B cell (primary cell): ENCODE measurements around the gene POC5. TPM values are rescaled to one million over a fixed set of nuclear protein-coding genes. Genes with fewer than 3 reads are reported as not detected.

Experiments
- ATAC-seq: fragments of 200-7000 bp; cut with Tn5 transposase; one replicate; pipeline ENCODE4 v1.10.0; 2021; ENCODE audit warnings: low read depth, mild to moderate bottlenecking, moderate number of reproducible peaks, moderate library complexity
- CTCF ChIA-PET: fragments of 350-600 bp; sonication (Branson Sonifier 250); formaldehyde crosslinking; loops from one replicate; lab custom pipeline; 2021; ENCODE audit warnings: antibody characterized with exemption, inconsistent platforms; lab: Charles Lee
- POLR2A ChIA-PET: fragments of 350-600 bp; sonication (Branson Sonifier 250); formaldehyde crosslinking; loops from one replicate; lab custom pipeline; 2021; ENCODE audit warnings: antibody characterized with exemption; lab: Charles Lee
- DNase-seq: peaks from one replicate; pipeline ENCODE4 v3.0.0; 2013
- H2AFZ ChIP-seq: 2 replicates; pipeline ENCODE4 v1.6.1; 2012; ENCODE audit warnings: mild to moderate bottlenecking, low read depth, low read length; ENCODE audit not compliant: insufficient read depth, poor library complexity, severe bottlenecking
- H3K27ac ChIP-seq, 2 donors: 1 replicate in 1 of 2; 2 replicates in 1 of 2; pipeline ENCODE4 v1.5.1; 2012 to 2013; ENCODE audit warnings: low read length in 2 of 2, mild to moderate bottlenecking in 2 of 2, moderate library complexity in 1 of 2
- H3K27me3 ChIP-seq, 4 experiments: fragments of 200-600 bp in 1 of 4; sonication (generic) in 1 of 4; replicated peaks in 1 of 4; 1 replicate in 2 of 4; 2 replicates in 2 of 4; pipeline versions ENCODE4 v1.6.1 to v1.7.0; 2013 to 2016; ENCODE audit warnings: low read length in 3 of 4, mild to moderate bottlenecking in 2 of 4, mixed read lengths in 1 of 4, moderate library complexity in 1 of 4; ENCODE audit not compliant: insufficient read depth in 4 of 4, control insufficient read depth in 3 of 4; ENCODE audit errors: control extremely low read depth in 1 of 4
- H3K36me3 ChIP-seq, 2 experiments: replicated peaks in 1 of 2; 1 replicate in 1 of 2; 2 replicates in 1 of 2; pipeline versions ENCODE4 v1.6.1 to v1.7.1; 2013; ENCODE audit warnings: low read length in 1 of 2; ENCODE audit not compliant: insufficient read depth in 2 of 2, control insufficient read depth in 1 of 2; ENCODE audit errors: control extremely low read depth in 1 of 2, extremely low read depth in 1 of 2
- H3K4me1 ChIP-seq, 2 donors: fragments of 200-600 bp in 1 of 2; sonication (generic) in 1 of 2; 1 replicate in 1 of 2; 2 replicates in 1 of 2; pipeline versions ENCODE4 v1.5.1 to v1.6.1; 2013 to 2017; ENCODE audit warnings: low read length in 2 of 2; ENCODE audit not compliant: control insufficient read depth in 2 of 2, insufficient read depth in 2 of 2
- H3K4me2 ChIP-seq: replicated peaks from 2 replicates; pipeline ENCODE3; 2012; ENCODE audit warnings: mild to moderate bottlenecking, low read depth, low read length; ENCODE audit not compliant: poor library complexity, severe bottlenecking
- H3K4me3 ChIP-seq, 5 experiments: fragments of 200-600 bp in 1 of 5; sonication (generic) in 1 of 5; 1 replicate in 3 of 5; 2 replicates in 2 of 5; pipeline versions ENCODE4 v1.5.1 to v1.7.0; 2011 to 2016; ENCODE audit warnings: low read length in 4 of 5, mild to moderate bottlenecking in 4 of 5, low read depth in 2 of 5, control low read depth in 1 of 5, moderate library complexity in 1 of 5; ENCODE audit not compliant: insufficient read depth in 1 of 5; ENCODE audit errors: control extremely low read depth in 1 of 5, extremely low read depth in 1 of 5
- H3K79me2 ChIP-seq: fragments of 200-600 bp; sonication (generic); one replicate; pipeline ENCODE4 v1.6.0; 2016; ENCODE audit warnings: low read length; ENCODE audit not compliant: control insufficient read depth, insufficient read depth
- H3K9ac ChIP-seq: fragments of 200-600 bp; sonication (generic); 2 replicates; pipeline ENCODE4 v1.6.1; 2017; ENCODE audit warnings: mild to moderate bottlenecking, low read length, moderate library complexity
- H3K9me3 ChIP-seq, 3 donors: one replicate each; pipeline versions ENCODE4 v1.6.1 to v1.7.1; 2013; ENCODE audit warnings: low read length in 2 of 3; ENCODE audit not compliant: control insufficient read depth in 2 of 3, insufficient read depth in 1 of 3; ENCODE audit errors: control extremely low read depth in 1 of 3
- H4K20me1 ChIP-seq: 2 replicates; pipeline ENCODE4 v1.6.0; 2012; ENCODE audit warnings: mild to moderate bottlenecking, low read length; ENCODE audit not compliant: insufficient read depth, control insufficient read depth, poor library complexity, severe bottlenecking
- H3K27ac Mint-ChIP-seq: one replicate; pipeline ENCODE4 v1.8.0; 2021; ENCODE audit warnings: mixed read lengths
- H3K27me3 Mint-ChIP-seq: one replicate; pipeline ENCODE4 v1.8.0; 2021; ENCODE audit warnings: mixed read lengths
- H3K4me1 Mint-ChIP-seq: one replicate; pipeline ENCODE4 v1.8.0; 2021; ENCODE audit warnings: mixed read lengths
- H3K4me3 Mint-ChIP-seq: one replicate; pipeline ENCODE4 v1.8.0; 2021; ENCODE audit warnings: mixed read lengths
- H3K9me3 Mint-ChIP-seq: one replicate; pipeline ENCODE4 v1.8.0; 2022; ENCODE audit warnings: mixed read lengths; ENCODE audit not compliant: insufficient read depth
- EZH2 ChIP-seq: IDR thresholded peaks from 2 replicates; pipeline ENCODE4 v1.6.1; 2012; ENCODE audit warnings: borderline replicate concordance, low read depth, mild to moderate bottlenecking, moderate library complexity, low read length; ENCODE audit not compliant: insufficient read depth, poor library complexity, severe bottlenecking
- WGBS: methylation state at CpG from one replicate; pipeline ENCODE4 v1.1.5; 2013; ENCODE audit warnings: missing lambda C conversion rate; ENCODE audit not compliant: insufficient coverage; 5-methylcytosine and 5-hydroxymethylcytosine counted together
- intact Hi-C: fragments of 100-400 bp; cut with micrococcal nuclease; formaldehyde crosslinking; loops from one replicate; pipeline ENCODE4 v1.10.0; 2022
- polyA plus RNA-seq: library from polyadenylated mRNA; depleted of rRNA; stranded (reverse); fragments of >200 nt; gene quantifications from 2 replicates; pipeline ENCODE4 v1.2.3, GENCODE V29; 2012
- total RNA-seq, 2 donors: library from RNA; stranded (reverse); fragments of 120-200 nt in 1 of 2; gene quantifications; 1 replicate in 1 of 2; 2 replicates in 1 of 2; pipeline versions ENCODE4 v1.2.3 to v1.2.4, GENCODE V29; 2013 to 2022
- TF ChIP-seq, protein P1 (sequence below): fragments of 200-600 bp; IDR thresholded peaks from one replicate; pipeline ENCODE4 v1.8.0; 2022; ENCODE audit warnings: antibody characterized with exemption, mild to moderate bottlenecking

Gene POC5
- total and polyA plus RNA-seq, 2 donors (not counting 1 experiment from before 2014, with no cell fraction given), result 22.7 to 25.4 TPM

DNA sequence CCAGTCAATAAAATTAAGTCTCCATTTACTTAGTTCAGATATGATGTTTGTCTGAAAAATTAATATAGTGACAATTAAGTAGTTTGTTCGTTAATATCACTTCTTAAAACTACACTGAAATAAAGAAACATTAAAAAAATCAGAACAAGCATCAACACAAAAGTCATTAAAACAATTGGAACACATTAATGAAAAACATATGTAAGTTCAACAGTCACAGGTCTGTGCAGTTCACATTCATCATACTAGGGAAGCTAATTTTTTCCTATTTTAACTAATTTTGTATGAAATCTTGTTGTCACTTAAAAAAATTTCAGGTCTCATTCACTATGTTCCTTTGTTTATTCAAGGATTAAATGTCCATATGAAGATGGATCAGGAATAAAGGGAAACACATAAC is 22.5 kb downstream of the POC5 start:
- ChIA-PET POLR2A (no interaction called here), CTCF (no interaction called here)
- Mint-ChIP-seq H3K9me3 (no peaks in the 10 kb centered on the region), H3K27me3 (no peaks in the 10 kb centered on the region), H3K4me3 (no peak overlapping the region), H3K4me1 (no peaks in the 10 kb centered on the region), H3K27ac (no peak overlapping the region)
- DNase-seq, result no peak
- Histone ChIP-seq H3K4me1 (no peaks in the 10 kb centered on the region), H3K4me3 (no peak overlapping the region), H3K36me3 (peaks cover 7 to 29% of the 10 kb centered on the region in 2 experiments), H2AFZ (no peak overlapping the region), H3K27me3 (no peaks in the 10 kb centered on the region), H4K20me1 (no peaks in the 10 kb centered on the region), H3K4me2 (no peak overlapping the region), H3K9me3 (no peaks in the 10 kb centered on the region), H3K27ac (no peak overlapping the region), H3K79me2 (no peaks in the 10 kb centered on the region), H3K9ac (no peak overlapping the region)
- TF ChIP-seq, protein P1, sequence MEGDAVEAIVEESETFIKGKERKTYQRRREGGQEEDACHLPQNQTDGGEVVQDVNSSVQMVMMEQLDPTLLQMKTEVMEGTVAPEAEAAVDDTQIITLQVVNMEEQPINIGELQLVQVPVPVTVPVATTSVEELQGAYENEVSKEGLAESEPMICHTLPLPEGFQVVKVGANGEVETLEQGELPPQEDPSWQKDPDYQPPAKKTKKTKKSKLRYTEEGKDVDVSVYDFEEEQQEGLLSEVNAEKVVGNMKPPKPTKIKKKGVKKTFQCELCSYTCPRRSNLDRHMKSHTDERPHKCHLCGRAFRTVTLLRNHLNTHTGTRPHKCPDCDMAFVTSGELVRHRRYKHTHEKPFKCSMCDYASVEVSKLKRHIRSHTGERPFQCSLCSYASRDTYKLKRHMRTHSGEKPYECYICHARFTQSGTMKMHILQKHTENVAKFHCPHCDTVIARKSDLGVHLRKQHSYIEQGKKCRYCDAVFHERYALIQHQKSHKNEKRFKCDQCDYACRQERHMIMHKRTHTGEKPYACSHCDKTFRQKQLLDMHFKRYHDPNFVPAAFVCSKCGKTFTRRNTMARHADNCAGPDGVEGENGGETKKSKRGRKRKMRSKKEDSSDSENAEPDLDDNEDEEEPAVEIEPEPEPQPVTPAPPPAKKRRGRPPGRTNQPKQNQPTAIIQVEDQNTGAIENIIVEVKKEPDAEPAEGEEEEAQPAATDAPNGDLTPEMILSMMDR, result no peak
- no peak for TF ChIP-seq EZH2
- intact Hi-C loops, result no loop called here
- WGBS, result no CpG with 5 or more reads among the region's 1 CpG
- ATAC-seq, result no peak

DNA sequence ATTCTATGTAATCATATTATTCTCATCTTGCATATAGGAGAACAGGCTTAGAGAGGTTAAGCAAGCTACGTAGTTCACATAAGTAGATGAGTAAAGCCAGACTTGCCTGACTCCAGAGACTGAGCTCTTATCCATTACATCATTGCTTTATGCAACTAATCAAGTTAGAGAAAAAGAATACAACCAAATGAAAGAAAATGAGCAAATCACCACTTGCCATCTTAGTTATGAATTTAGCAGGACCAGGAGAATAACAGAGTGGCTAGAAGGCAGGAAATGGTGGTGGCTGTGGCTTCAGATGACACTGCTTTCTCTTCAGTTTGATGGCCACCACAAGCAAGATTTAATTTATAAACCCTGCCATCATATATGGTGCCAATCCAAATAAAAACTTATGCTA is 26.6 kb downstream of the POC5 start:
- no peak for DNase-seq
- no peak for ATAC-seq
- no peaks in the 10 kb centered on the region for H4K20me1 ChIP-seq
- no peaks in the 10 kb centered on the region for H3K4me1 ChIP-seq
- no peak overlapping the region for H2AFZ ChIP-seq
- no peak overlapping the region for H3K9ac ChIP-seq
- no peaks in the 10 kb centered on the region for H3K27me3 ChIP-seq
- H3K4me1 Mint-ChIP-seq, result no peaks in the 10 kb centered on the region
- intact Hi-C loops, result no loop called here
- peaks cover 10 to 62% of the 10 kb centered on the region in 2 experiments for H3K36me3 ChIP-seq
- no peak overlapping the region for H3K27ac ChIP-seq
- no peak overlapping the region for H3K4me3 Mint-ChIP-seq
- H3K27ac Mint-ChIP-seq, result no peak overlapping the region
- H3K9me3 Mint-ChIP-seq, result no peaks in the 10 kb centered on the region
- CTCF ChIA-PET, result interaction anchor here (0.6 to 1.2 kb wide), 2 partner anchors 34 to 454 kb away, joined by 3 read pairs; partner anchors contain the start of gene ANKRD31
- POLR2A ChIA-PET, result no interaction called here
- WGBS, result no CpG with 5 or more reads among the region's 1 CpG
- H3K79me2 ChIP-seq, result no peaks in the 10 kb centered on the region
- H3K27me3 Mint-ChIP-seq, result no peaks in the 10 kb centered on the region
- H3K4me3 ChIP-seq, result no peak overlapping the region
- H3K4me2 ChIP-seq, result no peak overlapping the region
- H3K9me3 ChIP-seq, result no peaks in the 10 kb centered on the region
- no peak for TF ChIP-seq EZH2
- TF ChIP-seq, protein P1, result no peak
